ENCODE data around the gene PTGES3L. TPM values are rescaled to one million over a fixed set of nuclear protein-coding genes. Genes with fewer than 3 reads are reported as not detected.
"Not testable (repeated sequence)": the region's sequence is repeated elsewhere in the genome, so short reads cannot be mapped to it uniquely, and the experiment has no call there.

PTGES3L gene
- total RNA-seq, 1 donor from 2014 or later, result 3.2 TPM

DNA sequence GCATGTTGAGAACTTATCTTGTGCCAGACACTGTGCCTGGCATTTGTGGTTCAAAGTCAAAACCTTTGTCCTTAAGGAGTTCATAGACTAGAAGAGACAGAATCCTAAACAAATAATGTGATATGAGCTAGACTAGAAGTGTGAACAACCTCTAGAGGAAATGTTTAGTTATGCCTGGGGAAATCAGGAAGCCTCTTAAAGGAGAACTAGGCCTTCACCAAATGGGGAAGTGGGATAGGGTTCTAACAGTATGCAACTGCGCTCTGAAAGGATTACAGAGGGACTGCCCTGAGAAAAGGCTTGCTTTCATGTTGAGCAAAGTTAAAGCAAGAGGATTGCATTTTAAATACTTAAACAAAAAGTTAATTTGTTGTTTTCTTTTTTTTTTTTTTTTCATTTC is 5.3 kb upstream of the PTGES3L start:
- no peak for DNase-seq (ENCODE audit: extremely low read depth, low read depth, low spot score)

- no peak for DNase-seq (ENCODE audit: extremely low read depth, low read depth, low spot score)
These were observed 2.4 kb upstream of the PTGES3L start for GRCh38 chr17:42982266-42982665.

GRCh38 chr17:42980766-42981397 is 1.0 kb upstream of the PTGES3L start:
- DNase-seq (ENCODE audit: extremely low read depth, low read depth, low spot score), result no peak

- DNase-seq (ENCODE audit: extremely low read depth, low read depth, low spot score), result no peak
These were observed 440 bp upstream of the PTGES3L start, which contains the start of gene RUNDC1 for GRCh38 chr17:42980274-42980765. Gene RUNDC1 (plus strand): TSS chr17:42980565. CDS start chr17:42980577, 12 bp downstream.

GRCh38 chr17:42975701-42976100 is 4.2 kb downstream of the PTGES3L start:
- not testable (repeated sequence) for DNase-seq (ENCODE audit: extremely low read depth, low read depth, low spot score)

GRCh38 chr17:42975265-42975664 is 4.6 kb downstream of the PTGES3L start:
- no peak for DNase-seq (ENCODE audit: extremely low read depth, low read depth, low spot score)

- DNase-seq (ENCODE audit: extremely low read depth, low read depth, low spot score), result not testable (repeated sequence)
These were observed 6.6 kb downstream of the PTGES3L start for GRCh38 chr17:42973323-42973722.

- no peak for DNase-seq (ENCODE audit: extremely low read depth, low read depth, low spot score)
These were observed 8.3 kb downstream of the PTGES3L start for GRCh38 chr17:42971589-42971988.

GRCh38 chr17:42969001-42969581 is 10.8 kb downstream of the PTGES3L start:
- DNase-seq (ENCODE audit: extremely low read depth, low read depth, low spot score), result no peak

DNA sequence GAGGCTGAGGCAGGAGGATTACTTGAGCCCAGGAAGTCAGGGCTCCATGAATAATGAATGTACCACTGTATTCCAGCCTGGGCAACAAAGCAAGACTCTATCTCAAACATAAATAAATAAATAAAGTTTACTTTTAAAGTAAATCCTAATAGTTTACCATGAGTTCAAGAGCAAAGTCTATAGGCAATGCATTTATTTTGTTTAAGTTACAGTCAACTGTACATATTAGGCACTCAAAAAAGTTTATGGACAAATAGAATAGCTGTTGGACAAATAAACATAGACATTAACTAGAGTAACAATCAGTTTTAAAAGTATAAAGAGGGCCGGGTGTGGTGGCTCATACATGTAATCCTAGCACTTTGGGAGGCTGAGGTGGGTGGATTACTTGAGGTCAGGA is 12.0 kb downstream of the PTGES3L start:
- no peak for DNase-seq (ENCODE audit: extremely low read depth, low read depth, low spot score)

DNA sequence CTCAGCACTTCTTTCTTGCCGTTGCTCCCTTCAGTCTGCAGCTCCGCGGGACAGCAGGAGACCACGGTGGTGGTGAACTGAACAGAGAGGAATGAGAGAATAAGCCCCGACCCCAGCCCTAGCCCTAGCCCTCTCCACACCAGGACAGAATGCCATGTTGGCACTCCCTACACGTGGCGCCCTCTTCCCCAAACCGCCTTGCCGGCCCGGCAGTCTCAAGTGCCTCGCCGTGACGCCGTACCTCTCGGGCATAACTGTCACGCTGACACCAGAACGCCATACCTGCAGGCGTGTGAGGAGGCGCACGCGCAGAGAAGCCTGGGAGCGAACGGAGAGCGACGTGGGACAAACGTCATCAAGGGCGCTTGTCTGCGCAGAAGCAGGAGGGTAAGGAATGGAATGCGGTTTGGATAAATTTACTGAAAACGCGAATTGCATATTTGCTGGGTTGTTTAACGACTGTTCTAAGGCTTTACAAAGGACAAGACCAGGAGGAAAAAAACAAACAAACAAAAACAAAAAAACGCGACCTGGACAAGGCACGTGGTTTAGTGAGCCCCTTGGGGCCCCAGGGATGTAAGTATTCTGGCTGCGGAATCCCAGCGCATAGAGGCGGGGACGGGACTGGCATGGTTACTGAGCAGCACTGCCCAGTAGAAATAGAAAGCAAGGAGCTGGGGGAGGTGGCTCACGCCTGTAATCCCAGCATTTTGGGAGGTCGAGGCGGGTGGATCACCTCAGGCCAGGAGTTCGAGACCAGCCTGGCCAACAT is 15.5 kb downstream of the PTGES3L start, which contains the start of gene AARSD1:
Gene AARSD1 (minus strand): TSS at position 294 of the 772 bp plus-strand sequence. CDS start 14 bp downstream, at position 280.
- peak; percentile 82 for DNase-seq (ENCODE audit: extremely low read depth, low read depth, low spot score)

DNA sequence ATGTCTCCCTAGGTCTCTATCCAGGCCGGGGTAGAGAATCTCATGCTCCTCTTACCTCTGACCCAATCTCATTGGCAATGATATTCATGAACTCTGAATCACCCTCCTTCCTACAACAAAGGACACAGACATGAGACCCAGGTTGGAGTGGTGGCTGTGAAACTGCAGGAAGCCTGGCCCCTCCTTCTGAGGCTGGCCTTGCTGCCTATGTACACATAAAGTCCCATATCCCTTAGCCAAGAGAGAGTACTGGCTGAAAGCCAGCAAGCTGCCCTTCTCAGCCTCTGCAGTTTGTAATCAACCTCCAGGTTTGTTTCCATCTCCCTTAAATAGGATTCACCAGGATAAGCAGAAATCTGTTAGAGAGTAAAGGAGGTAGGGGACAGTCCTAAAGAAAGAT is 26.2 kb downstream of the PTGES3L start:
- no peak for DNase-seq (ENCODE audit: extremely low read depth, low read depth, low spot score)

GRCh38 chr17:42950044-42950783 is 29.7 kb downstream of the PTGES3L start:
- no peak for DNase-seq (ENCODE audit: extremely low read depth, low read depth, low spot score)

- DNase-seq (ENCODE audit: extremely low read depth, low read depth, low spot score), result no peak
These were observed 33.1 kb downstream of the PTGES3L start for GRCh38 chr17:42946812-42947211.

DNA sequence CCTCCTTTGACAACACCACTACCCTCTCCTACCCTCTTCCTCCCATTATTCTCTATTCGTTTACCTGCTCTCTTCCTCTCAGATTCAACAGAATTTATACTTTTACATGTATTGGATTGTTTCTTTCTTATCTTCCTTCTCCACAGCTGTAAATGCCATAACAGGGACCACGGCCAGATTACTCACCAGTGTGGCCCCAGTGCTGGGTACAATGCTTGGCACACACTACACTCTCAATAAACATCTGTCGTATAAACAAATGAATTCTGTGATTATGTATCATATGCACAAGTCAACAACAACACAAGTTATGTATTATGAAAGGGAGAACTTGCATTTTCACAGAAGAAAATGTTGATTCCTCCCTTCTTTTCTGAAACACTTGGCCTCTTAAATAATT is 35.7 kb downstream of the PTGES3L start:
- no peak for DNase-seq (ENCODE audit: extremely low read depth, low read depth, low spot score)

- DNase-seq (ENCODE audit: extremely low read depth, low read depth, low spot score), result no peak
These were observed 41.9 kb downstream of the PTGES3L start for GRCh38 chr17:42937712-42938596.

DNA sequence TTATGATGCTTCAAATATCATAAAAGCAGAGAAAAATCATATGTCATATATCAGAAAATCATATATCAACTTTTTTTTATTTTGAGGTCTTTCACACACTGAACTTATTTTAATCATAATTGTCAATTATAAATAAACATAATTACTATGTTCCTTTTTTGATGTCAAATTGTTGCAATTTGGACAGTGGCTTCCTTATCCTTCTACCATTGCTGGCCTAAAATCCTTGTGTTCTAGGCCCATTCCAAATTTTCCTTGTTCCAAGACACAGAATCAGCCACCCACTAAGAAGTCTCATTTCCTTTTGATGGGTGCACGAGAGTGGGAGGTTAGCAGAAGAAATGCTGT is 50.4 kb downstream of the PTGES3L start:
- no peak for DNase-seq (ENCODE audit: extremely low read depth, low read depth, low spot score)

- peak; percentile 90 for DNase-seq (ENCODE audit: extremely low read depth, low read depth, low spot score)
These were observed 51.0 kb downstream of the PTGES3L start for GRCh38 chr17:42928714-42929496.

DNA sequence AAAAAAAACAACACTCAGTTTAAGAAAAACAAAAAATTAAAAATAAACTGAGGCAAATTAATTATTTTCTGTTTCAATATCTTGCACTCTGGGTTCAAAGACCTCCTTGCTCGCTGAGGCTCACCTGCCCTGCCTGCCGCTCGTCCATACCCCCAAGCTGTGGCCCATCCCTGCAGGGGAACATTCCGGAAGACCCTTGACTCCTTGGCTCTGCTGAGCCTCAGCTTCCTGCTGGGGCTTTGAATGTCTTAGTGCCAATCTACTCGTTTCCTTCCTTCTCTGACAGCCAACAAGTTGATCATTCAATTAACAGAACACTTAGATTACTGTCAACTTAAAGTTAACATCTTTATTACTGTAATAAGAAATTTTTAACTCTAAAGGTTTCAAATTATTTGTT is 55.0 kb downstream of the PTGES3L start:
- DNase-seq (ENCODE audit: extremely low read depth, low read depth, low spot score), result no peak

Data from glomerular endothelial cell (primary cell).